ENCODE measurements around the gene CYB561A3.

Gene CYB561A3

GRCh38 chr11:61343792-61344745 is 17.6 kb downstream of the CYB561A3 start:
- DNase-seq: no peak

GRCh38 chr11:61342207-61342803 is 19.4 kb downstream of the CYB561A3 start:
- no peak for DNase-seq

DNA sequence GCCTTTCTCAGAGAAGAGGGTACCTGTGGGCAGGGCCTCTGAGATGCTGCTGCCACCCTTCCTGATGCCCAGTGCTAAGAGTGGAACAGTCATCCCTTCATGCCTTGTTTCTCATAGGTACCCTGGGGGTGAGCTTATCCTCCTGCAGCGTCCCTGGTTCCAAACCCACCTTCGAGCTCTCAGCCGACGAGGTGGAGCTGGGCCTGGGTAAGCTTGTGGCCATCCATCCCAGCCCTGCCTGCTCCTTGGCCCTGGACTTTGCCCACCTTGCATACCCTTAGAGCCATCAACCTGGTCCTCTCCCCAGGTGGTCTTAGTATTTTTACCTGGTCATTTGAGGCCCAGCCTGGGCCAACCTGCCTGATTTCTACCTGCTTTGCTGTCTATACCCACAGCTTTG is 20.0 kb downstream of the CYB561A3 start:
- DNase-seq: no peak

GRCh38 chr11:61340979-61341378 is 20.7 kb downstream of the CYB561A3 start:
- no peak for DNase-seq

DNA sequence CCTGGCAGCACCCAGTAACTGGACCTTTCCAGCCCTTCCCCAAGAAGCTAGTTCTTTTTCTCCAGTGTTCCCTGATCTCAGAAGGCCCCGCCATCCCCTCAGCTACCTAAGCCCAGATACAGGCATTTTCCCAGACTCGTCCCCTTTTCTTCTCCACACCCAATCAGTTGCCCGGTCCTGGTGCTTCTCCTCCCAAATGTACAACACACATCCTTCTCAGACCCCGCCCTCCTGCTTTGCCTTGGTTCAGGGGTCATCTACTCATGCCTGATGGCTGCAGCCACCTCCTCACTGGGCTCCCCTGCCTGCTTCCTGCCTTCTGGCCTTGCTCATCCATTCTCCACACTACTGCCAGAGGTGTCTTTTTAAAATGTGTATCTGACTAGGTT is 22.2 kb downstream of the CYB561A3 start:
- DNase-seq: no peak

- DNase-seq: no peak
These were observed 22.7 kb downstream of the CYB561A3 start for GRCh38 chr11:61338783-61339489.

DNA sequence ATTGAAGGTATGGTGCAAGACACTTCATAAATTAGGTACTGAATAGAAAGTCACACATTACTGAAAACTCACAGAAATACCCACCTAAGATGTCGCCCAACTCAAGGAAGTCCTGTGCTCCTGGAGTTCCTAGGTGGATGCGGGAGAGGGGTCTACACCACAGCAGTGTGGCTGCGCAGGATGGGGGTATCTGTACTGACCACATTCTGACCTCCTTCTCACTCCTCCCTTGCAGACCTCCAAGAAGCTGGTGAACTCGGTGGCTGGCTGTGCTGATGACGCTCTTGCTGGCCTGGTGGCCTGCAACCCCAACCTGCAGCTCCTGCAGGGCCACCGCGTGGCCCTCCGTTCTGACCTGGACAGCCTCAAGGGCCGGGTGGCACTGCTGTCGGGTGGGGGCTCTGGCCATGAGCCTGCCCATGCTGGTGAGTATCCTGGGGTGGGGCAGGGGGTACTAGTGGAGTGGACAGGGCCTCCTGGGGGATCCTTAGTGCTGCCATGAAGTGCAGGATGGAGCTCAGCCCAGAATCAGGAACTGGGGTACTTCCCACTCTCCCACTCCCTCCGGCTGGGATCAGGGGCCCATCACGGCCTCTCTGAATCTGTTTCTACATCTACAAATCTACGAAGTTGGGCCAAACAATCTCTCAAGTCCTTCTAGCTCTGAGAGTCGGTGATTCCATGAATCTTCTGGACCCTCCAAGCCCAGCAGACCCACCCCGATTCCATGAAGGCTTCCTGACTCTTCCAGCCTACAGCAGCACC is 23.8 kb downstream of the CYB561A3 start:
- no peak for DNase-seq

DNA sequence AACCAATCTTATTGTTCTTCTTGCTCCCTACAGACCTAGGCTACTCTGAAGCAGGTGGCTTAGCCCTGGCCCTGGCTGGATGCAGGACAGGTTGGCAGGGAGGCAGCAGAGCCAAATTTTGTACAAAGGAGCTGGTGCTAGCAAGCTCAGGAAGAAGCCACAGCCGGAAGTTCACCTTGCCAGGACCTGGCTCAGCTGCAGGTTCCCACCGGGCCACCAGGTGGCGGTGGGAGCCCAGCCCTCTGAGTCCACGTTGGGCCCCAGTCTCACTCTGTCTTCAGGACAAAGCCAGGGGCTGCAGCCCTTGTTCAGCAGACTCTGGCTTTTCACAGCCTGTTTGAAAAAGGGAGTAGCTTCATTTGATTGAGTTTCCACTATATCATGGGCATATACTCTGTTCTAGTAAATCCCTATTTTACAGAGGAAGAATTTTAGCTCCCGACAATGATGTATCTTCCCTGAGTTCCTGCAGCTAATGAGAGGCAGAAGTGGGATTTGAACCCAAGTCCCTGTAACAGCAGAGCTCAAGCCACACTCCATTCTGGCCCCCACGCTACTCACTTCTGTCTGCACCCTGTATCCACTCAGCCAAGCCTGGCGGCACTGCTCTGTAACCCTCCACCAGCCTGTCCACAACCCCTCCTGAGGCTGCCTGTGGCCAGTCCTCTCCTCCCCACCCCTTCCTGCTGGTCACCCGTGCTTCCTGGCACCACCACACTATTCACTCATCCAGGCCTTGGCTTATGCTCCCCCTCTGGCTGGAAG is 25.3 kb downstream of the CYB561A3 start:
- peak; percentile 78 for DNase-seq

- no peak for DNase-seq
These were observed 26.3 kb downstream of the CYB561A3 start for GRCh38 chr11:61335355-61335710.

DNA sequence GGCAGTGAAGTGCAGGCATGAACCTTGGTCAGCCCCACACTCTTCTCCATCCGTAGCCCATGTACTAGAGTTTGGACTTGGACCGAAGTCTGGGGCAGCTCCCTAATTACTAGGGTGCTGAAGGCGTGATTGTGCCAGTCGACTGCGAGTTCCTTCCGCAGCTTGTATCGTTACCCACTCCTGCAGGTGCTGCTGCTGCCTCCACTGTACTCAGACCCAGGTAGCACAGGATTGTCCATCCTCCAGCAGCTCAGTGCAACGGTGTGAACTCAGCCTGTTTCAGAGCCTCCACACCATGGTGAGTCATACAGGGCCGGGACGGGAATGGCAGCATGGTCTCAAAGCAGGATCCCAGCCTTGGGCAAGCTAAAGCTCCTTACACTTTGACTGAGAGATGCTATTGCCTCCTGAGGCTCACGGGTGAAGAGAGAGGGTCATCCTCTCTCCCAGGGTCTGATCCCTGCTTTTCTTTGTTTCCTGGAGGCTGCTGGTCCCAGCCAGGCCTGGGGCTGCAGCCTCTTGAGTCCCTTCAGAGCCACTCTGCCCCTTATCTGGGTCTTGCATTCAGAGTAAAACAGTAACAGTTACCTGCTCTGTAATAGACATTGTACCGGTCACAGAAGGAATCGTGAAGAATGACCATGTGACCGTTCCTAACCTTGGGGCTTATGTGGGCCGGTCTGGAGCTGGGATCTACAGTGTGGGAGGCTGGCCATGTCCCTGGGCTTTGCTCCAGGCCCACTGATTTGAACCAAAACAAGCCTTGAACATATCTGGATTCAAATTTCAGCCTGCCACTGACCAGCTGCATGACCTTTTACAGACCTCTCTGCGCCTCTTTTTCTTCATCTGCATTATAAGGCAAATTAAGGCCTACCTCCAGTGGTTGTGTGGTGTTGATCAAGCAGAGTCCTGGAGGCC is 27.0 kb downstream of the CYB561A3 start:
- DNase-seq: no peak

GRCh38 chr11:61333550-61334433 is 27.9 kb downstream of the CYB561A3 start:
- DNase-seq: no peak

DNA sequence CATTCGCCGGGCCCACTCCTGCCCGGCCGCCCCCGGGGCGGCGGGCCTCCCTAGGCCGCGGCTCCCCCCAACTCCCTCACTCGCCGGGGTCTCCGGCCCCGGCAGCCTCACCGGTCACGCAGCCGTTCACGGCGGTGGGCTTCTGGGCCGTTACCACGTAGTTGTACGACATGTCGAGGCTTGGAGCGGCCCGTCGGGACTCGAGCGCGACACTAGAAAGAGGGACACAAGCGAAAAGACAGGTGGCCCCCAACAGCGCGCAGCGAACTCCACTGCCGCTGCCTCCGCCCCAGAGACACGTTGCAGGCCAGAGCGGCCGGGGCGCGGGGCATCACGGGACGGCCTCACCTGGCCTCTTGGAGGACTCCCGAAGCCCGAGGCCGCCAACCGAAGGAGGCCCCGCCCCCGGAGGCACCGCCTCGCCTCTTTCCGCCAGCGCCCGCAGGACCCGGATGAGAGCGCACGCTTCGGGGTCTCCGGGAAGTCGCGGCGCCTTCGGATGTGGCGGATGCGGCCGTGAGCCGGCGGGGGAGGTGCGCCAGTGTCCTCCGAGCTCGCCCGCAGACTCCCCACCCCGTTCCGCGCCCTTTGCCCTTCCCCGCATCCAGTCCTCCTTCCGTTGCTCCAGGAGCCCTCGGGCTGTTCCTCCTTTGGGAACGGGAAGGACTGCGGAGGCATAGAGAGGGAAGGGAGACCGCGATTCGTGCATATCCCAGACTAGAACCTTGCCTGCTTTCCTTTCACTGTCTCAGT is 28.7 kb downstream of the CYB561A3 start, which contains the start of the genes DDB1 and TKFC:
Gene DDB1, minus strand, starts transcription at position 309 of the 753 bp plus-strand sequence. Its CDS starts 137 bp downstream, at position 172.
Gene TKFC, plus strand, starts transcription at position 432 of the 753 bp plus-strand sequence. CDS start 1,501 bp downstream, outside the sequence.
- peak; percentile 96 for DNase-seq

GRCh38 chr11:61332281-61332796 is 29.3 kb downstream of the CYB561A3 start:
- peak; percentile 34 for DNase-seq

DNA sequence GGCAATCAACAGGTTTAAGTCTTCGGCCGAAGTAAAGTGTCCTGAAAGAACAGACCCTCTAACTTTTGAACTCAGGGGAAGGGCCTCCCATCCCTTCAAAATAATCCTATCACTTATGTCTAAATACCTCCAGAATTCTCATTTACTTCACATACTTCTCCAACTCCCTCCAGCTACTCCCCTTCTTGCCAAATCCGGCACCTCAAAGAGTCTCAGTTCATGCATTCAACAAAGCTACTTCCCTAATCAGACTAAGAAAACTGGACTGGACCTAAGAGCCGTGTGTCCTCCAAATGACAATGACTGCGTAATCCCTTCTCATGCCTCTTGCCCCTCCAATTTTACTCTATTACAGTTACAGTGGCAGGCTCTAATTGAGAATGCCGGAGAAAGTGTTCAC is 30.0 kb downstream of the CYB561A3 start:
- DNase-seq: no peak

DNA sequence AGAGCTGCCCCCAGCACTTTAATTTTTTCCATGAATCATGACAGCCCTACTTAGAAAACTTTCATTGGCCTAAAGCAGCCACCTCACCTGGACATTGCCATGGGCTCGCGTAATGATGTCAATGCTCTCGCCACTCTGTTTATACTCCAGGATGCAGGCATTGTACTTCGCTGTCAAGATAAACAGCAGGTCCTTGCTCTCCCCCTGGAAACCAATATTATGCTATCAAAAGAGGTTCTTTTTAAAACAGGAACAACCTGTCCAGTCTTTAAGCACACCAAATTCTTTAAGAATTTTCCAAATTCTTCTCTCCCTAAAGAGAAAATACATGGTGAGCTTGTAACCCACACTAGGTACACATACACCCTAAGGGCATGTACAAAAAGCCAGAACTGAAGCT is 31.8 kb downstream of the CYB561A3 start:
- no peak for DNase-seq

- DNase-seq: no peak
These were observed 33.3 kb downstream of the CYB561A3 start for GRCh38 chr11:61328351-61328750.

DNA sequence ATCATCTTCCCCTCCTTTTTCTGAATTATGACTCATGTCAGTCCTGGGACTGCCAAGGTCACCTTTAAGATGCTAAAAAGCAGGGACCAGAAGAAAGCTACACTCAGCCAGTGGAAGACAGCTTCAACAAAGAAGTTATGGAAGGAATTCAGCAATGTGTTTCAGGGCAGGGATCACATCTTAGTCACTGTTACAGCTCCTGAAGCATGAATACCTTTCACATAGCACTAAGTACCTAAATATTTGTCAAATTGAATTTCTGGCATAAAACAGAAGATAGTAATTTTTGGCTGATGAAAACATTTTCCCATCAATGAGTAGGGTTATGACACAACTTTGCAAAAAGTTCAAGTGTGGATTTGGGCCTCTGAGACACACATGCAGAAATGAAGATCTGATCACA is 34.0 kb downstream of the CYB561A3 start:
- DNase-seq: no peak

- DNase-seq: no peak
These were observed 35.9 kb downstream of the CYB561A3 start for GRCh38 chr11:61325649-61326414.

Measured in NCI-H146 (cell line).